ENCODE results near the gene TENM4.

TENM4 gene

DNA sequence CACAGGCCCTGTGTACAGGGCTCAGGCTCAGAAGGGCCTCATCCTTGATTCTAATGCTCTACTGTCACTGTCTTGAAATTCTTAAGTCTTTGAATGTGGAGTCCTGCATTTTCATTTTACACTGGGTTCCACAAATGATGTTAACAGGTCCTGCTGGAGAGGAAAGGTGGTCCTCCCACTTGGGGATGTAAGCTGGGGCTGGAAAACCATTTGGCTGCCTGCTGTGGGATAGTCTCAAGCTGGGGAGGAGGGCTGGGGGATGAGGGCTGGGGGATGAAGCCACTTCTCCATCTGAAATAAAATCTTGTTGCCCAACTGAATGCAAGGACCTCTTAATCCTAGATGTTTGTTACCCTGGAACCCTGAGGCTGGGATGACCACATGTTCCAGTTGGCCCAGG is 423.0 kb downstream of the TENM4 start:
- peak; percentile 32; the same call in 2 of the 3 replicates for ATAC-seq
- TF ChIP-seq BACH2 (CRISPR knock-in tag; IDR thresholded peaks at IDR 0.05; ENCODE audit: borderline replicate concordance) (no peak), ZNF8 (CRISPR knock-in tag; IDR thresholded peaks at IDR 0.05) (no peak), TOX (CRISPR knock-in tag; IDR thresholded peaks at IDR 0.05; ENCODE audit: borderline replicate concordance) (no peak), CSDC2 (CRISPR knock-in tag; IDR thresholded peaks at IDR 0.05) (no peak), ARNTL (CRISPR knock-in tag; IDR thresholded peaks at IDR 0.05; ENCODE audit: borderline replicate concordance, low read depth) (no peak), ZNF565 (CRISPR knock-in tag; conservative IDR thresholded peaks at IDR 0.05; ENCODE audit: low read depth) (no peak), PPARA (CRISPR knock-in tag; IDR thresholded peaks at IDR 0.05; ENCODE audit: borderline replicate concordance) (no peak), TCF4 (CRISPR knock-in tag; IDR thresholded peaks at IDR 0.05; ENCODE audit: borderline replicate concordance) (no peak), GLIS3 (CRISPR knock-in tag; IDR thresholded peaks at IDR 0.05) (no peak), RARB (CRISPR knock-in tag; IDR thresholded peaks at IDR 0.05) (no peak), ZFP3 (CRISPR knock-in tag; IDR thresholded peaks at IDR 0.05) (no peak), ZC3H10 (CRISPR knock-in tag; IDR thresholded peaks at IDR 0.05) (no peak), ESRRG (CRISPR knock-in tag; IDR thresholded peaks at IDR 0.05) (no peak)
- TF ChIP-seq, protein P1, sequence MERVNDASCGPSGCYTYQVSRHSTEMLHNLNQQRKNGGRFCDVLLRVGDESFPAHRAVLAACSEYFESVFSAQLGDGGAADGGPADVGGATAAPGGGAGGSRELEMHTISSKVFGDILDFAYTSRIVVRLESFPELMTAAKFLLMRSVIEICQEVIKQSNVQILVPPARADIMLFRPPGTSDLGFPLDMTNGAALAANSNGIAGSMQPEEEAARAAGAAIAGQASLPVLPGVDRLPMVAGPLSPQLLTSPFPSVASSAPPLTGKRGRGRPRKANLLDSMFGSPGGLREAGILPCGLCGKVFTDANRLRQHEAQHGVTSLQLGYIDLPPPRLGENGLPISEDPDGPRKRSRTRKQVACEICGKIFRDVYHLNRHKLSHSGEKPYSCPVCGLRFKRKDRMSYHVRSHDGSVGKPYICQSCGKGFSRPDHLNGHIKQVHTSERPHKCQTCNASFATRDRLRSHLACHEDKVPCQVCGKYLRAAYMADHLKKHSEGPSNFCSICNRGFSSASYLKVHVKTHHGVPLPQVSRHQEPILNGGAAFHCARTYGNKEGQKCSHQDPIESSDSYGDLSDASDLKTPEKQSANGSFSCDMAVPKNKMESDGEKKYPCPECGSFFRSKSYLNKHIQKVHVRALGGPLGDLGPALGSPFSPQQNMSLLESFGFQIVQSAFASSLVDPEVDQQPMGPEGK (CRISPR knock-in tag; IDR thresholded peaks at IDR 0.05; ENCODE audit: borderline replicate concordance), result no peak
- TF ChIP-seq, protein P2, sequence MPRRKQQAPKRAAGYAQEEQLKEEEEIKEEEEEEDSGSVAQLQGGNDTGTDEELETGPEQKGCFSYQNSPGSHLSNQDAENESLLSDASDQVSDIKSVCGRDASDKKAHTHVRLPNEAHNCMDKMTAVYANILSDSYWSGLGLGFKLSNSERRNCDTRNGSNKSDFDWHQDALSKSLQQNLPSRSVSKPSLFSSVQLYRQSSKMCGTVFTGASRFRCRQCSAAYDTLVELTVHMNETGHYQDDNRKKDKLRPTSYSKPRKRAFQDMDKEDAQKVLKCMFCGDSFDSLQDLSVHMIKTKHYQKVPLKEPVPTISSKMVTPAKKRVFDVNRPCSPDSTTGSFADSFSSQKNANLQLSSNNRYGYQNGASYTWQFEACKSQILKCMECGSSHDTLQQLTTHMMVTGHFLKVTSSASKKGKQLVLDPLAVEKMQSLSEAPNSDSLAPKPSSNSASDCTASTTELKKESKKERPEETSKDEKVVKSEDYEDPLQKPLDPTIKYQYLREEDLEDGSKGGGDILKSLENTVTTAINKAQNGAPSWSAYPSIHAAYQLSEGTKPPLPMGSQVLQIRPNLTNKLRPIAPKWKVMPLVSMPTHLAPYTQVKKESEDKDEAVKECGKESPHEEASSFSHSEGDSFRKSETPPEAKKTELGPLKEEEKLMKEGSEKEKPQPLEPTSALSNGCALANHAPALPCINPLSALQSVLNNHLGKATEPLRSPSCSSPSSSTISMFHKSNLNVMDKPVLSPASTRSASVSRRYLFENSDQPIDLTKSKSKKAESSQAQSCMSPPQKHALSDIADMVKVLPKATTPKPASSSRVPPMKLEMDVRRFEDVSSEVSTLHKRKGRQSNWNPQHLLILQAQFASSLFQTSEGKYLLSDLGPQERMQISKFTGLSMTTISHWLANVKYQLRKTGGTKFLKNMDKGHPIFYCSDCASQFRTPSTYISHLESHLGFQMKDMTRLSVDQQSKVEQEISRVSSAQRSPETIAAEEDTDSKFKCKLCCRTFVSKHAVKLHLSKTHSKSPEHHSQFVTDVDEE (CRISPR knock-in tag; IDR thresholded peaks at IDR 0.05), result no peak

DNA sequence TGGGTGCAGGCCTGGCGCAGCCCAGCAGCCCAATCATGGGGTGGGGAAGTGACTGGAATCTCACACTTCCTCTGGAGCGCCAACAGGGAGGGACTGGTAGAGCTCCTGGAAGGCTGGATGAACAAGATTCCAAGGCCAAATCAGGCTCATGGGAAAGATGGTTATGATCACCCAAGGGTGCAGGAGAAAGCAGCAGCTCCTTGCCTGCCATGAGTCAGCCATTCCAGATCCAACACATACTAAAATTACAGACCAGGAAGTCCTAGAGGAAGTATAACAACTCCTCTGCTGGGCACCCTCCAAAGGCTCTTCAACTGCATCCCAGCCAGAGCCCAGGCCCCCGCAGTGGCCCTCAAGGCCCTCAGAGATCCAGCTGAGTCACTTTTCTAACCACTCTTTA is 427.3 kb downstream of the TENM4 start:
- TF ChIP-seq TCF4 (CRISPR knock-in tag; IDR thresholded peaks at IDR 0.05; ENCODE audit: borderline replicate concordance) (no peak), OSR1 (CRISPR knock-in tag; IDR thresholded peaks at IDR 0.05) (no peak), BACH2 (CRISPR knock-in tag; IDR thresholded peaks at IDR 0.05; ENCODE audit: borderline replicate concordance) (no peak), ESRRG (CRISPR knock-in tag; IDR thresholded peaks at IDR 0.05) (no peak), RARB (CRISPR knock-in tag; IDR thresholded peaks at IDR 0.05) (no peak), ARNTL (CRISPR knock-in tag; IDR thresholded peaks at IDR 0.05; ENCODE audit: borderline replicate concordance, low read depth) (no peak), SNAI2 (CRISPR knock-in tag; IDR thresholded peaks at IDR 0.05) (no peak), GLIS3 (CRISPR knock-in tag; IDR thresholded peaks at IDR 0.05) (no peak), ZNF70 (CRISPR knock-in tag; IDR thresholded peaks at IDR 0.05) (no peak), TOX (CRISPR knock-in tag; IDR thresholded peaks at IDR 0.05; ENCODE audit: borderline replicate concordance) (no peak), ZFP3 (CRISPR knock-in tag; IDR thresholded peaks at IDR 0.05) (no peak), ZNF565 (CRISPR knock-in tag; conservative IDR thresholded peaks at IDR 0.05; ENCODE audit: low read depth) (no peak), ZC3H10 (CRISPR knock-in tag; IDR thresholded peaks at IDR 0.05) (no peak), ZFP30 (CRISPR knock-in tag; IDR thresholded peaks at IDR 0.05) (no peak), CSDC2 (CRISPR knock-in tag; IDR thresholded peaks at IDR 0.05) (no peak), ISL1 (CRISPR knock-in tag; IDR thresholded peaks at IDR 0.05) (no peak), PPARA (CRISPR knock-in tag; IDR thresholded peaks at IDR 0.05; ENCODE audit: borderline replicate concordance) (no peak)
- TF ChIP-seq, protein P3, sequence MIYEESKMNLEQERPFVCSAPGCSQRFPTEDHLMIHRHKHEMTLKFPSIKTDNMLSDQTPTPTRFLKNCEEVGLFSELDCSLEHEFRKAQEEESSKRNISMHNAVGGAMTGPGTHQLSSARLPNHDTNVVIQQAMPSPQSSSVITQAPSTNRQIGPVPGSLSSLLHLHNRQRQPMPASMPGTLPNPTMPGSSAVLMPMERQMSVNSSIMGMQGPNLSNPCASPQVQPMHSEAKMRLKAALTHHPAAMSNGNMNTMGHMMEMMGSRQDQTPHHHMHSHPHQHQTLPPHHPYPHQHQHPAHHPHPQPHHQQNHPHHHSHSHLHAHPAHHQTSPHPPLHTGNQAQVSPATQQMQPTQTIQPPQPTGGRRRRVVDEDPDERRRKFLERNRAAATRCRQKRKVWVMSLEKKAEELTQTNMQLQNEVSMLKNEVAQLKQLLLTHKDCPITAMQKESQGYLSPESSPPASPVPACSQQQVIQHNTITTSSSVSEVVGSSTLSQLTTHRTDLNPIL (CRISPR knock-in tag; IDR thresholded peaks at IDR 0.05; ENCODE audit: low read depth), result no peak
- TF ChIP-seq, protein P1 (CRISPR knock-in tag; IDR thresholded peaks at IDR 0.05; ENCODE audit: borderline replicate concordance), result no peak
- TF ChIP-seq, protein P4, sequence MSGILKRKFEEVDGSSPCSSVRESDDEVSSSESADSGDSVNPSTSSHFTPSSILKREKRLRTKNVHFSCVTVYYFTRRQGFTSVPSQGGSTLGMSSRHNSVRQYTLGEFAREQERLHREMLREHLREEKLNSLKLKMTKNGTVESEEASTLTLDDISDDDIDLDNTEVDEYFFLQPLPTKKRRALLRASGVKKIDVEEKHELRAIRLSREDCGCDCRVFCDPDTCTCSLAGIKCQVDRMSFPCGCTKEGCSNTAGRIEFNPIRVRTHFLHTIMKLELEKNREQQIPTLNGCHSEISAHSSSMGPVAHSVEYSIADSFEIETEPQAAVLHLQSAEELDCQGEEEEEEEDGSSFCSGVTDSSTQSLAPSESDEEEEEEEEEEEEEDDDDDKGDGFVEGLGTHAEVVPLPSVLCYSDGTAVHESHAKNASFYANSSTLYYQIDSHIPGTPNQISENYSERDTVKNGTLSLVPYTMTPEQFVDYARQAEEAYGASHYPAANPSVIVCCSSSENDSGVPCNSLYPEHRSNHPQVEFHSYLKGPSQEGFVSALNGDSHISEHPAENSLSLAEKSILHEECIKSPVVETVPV (CRISPR knock-in tag; IDR thresholded peaks at IDR 0.05), result no peak
- no peak for ATAC-seq
